ENCODE measurements around the gene YAP1.

DNA sequence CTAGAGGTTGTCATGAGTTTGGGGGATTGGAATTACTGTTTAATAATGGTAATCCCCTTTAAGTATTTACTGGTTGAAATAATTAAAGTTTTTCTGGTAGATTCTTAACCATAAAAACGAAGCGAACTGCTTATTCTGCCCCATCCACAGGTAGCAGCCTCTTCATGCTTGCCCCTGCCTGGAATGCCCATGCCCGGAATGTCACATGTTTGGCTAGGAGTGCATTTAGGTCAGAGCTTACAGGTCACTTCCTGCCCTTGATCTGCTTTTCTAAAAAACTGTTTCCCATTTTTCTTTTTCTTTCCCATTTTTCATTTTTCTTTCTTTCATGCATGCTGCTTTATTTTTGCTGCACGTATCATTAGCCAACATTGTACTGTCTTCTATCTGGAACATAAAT, 69.1 kb downstream of the YAP1 start:
- TF ChIP-seq, protein P1, sequence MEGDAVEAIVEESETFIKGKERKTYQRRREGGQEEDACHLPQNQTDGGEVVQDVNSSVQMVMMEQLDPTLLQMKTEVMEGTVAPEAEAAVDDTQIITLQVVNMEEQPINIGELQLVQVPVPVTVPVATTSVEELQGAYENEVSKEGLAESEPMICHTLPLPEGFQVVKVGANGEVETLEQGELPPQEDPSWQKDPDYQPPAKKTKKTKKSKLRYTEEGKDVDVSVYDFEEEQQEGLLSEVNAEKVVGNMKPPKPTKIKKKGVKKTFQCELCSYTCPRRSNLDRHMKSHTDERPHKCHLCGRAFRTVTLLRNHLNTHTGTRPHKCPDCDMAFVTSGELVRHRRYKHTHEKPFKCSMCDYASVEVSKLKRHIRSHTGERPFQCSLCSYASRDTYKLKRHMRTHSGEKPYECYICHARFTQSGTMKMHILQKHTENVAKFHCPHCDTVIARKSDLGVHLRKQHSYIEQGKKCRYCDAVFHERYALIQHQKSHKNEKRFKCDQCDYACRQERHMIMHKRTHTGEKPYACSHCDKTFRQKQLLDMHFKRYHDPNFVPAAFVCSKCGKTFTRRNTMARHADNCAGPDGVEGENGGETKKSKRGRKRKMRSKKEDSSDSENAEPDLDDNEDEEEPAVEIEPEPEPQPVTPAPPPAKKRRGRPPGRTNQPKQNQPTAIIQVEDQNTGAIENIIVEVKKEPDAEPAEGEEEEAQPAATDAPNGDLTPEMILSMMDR (IDR thresholded peaks at IDR 0.05), result no peak
- no peak for TF ChIP-seq POLR2A (IDR thresholded peaks at IDR 0.05)

Measured in esophagus squamous epithelium (tissue), 4 donors.